Osteoblast (primary cell): ENCODE results near the gene SNAPC4. TPM values are rescaled to one million over a fixed set of nuclear protein-coding genes. Genes with fewer than 3 reads are reported as not detected.

Source experiments
- DNase-seq: peaks from one replicate; pipeline ENCODE4 v3.0.0; 2011; ENCODE audit warnings: low spot score, mixed read lengths; ENCODE audit not compliant: insufficient read length; ENCODE audit errors: missing footprints
- H2AFZ ChIP-seq: 2 replicates; pipeline ENCODE4 v1.6.0; 2011; ENCODE audit warnings: mild to moderate bottlenecking, low read length
- H3K27ac ChIP-seq: 2 replicates; pipeline ENCODE4 v1.5.1; 2011; ENCODE audit warnings: mild to moderate bottlenecking, low read depth, low read length, moderate library complexity
- H3K27me3 ChIP-seq: 2 replicates; pipeline ENCODE4 v1.6.0; 2012; ENCODE audit warnings: mild to moderate bottlenecking, control low read depth, inconsistent platforms, low read length, moderate library complexity; ENCODE audit not compliant: insufficient read depth
- H3K36me3 ChIP-seq: 2 replicates; pipeline ENCODE4 v1.5.1; 2011; ENCODE audit warnings: mild to moderate bottlenecking, low read length, control low read depth, moderate library complexity; ENCODE audit not compliant: insufficient read depth
- H3K4me1 ChIP-seq: 2 replicates; pipeline ENCODE4 v1.5.1; 2011; ENCODE audit warnings: mild to moderate bottlenecking, low read length, control low read depth, moderate library complexity; ENCODE audit not compliant: insufficient read depth
- H3K4me2 ChIP-seq: 2 replicates; pipeline ENCODE4 v1.6.0; 2011; ENCODE audit warnings: mild to moderate bottlenecking, low read length; ENCODE audit not compliant: insufficient read depth
- H3K4me3 ChIP-seq: fragments of 200-600 bp; sonication (generic); 3 replicates; pipeline ENCODE4 v1.5.1; 2012; ENCODE audit warnings: mild to moderate bottlenecking, low read length, inconsistent platforms; ENCODE audit not compliant: insufficient read depth
- H3K79me2 ChIP-seq: 2 replicates; pipeline ENCODE4 v1.6.0; 2012; ENCODE audit warnings: mild to moderate bottlenecking, low read length, control low read depth, inconsistent platforms; ENCODE audit not compliant: insufficient read depth
- H3K9me3 ChIP-seq: 2 replicates; pipeline ENCODE4 v1.5.1; 2011; ENCODE audit warnings: low read depth, low read length, control low read depth
- H4K20me1 ChIP-seq: 2 replicates; pipeline ENCODE4 v1.6.0; 2012; ENCODE audit warnings: mild to moderate bottlenecking, low read length, control low read depth; ENCODE audit not compliant: insufficient read depth
- total RNA-seq: library from RNA; depleted of rRNA; stranded (reverse); fragments of >200 nt; gene quantifications from 2 replicates; pipeline ENCODE4 v1.2.3, GENCODE V29; 2012
- TF ChIP-seq, protein P1 (sequence below): IDR thresholded peaks from 2 replicates; pipeline ENCODE4 v1.5.1; 2011; ENCODE audit warnings: mild to moderate bottlenecking, low read depth, low read length, moderate library complexity; ENCODE audit errors: extremely low read depth

Gene SNAPC4
- total RNA-seq, 1 donor = 9.0 TPM

DNA sequence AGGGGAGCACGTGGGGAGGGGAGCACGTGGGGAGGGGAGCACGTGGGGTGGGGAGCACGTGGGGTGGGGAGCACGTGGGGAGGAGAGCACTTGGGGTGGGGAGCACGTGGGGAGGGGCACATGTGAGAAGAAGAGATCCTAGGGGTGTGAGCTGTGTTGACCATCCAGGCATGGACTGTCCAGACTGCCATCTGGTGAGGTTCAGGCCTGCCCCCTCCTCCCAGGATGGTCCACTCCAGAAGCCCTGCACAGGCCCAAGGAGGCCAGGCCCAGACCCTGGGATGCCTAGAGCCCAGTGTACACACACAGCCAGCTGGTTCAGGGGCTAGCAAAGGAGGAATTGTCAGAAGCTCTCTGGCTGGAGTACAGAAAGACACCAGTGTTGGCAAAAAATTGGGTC lies 2.3 kb downstream of the SNAPC4 start:
- peaks cover 21% of the 10 kb centered on the region for H4K20me1 ChIP-seq
- no peak overlapping the region for H3K4me3 ChIP-seq
- no peak for DNase-seq
- peaks cover 14% of the 10 kb centered on the region for H3K4me1 ChIP-seq
- TF ChIP-seq, protein P1, sequence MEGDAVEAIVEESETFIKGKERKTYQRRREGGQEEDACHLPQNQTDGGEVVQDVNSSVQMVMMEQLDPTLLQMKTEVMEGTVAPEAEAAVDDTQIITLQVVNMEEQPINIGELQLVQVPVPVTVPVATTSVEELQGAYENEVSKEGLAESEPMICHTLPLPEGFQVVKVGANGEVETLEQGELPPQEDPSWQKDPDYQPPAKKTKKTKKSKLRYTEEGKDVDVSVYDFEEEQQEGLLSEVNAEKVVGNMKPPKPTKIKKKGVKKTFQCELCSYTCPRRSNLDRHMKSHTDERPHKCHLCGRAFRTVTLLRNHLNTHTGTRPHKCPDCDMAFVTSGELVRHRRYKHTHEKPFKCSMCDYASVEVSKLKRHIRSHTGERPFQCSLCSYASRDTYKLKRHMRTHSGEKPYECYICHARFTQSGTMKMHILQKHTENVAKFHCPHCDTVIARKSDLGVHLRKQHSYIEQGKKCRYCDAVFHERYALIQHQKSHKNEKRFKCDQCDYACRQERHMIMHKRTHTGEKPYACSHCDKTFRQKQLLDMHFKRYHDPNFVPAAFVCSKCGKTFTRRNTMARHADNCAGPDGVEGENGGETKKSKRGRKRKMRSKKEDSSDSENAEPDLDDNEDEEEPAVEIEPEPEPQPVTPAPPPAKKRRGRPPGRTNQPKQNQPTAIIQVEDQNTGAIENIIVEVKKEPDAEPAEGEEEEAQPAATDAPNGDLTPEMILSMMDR = no peak
- no peak overlapping the region for H3K4me2 ChIP-seq
- H2AFZ ChIP-seq = no peak overlapping the region
- H3K79me2 ChIP-seq = peaks cover 33% of the 10 kb centered on the region
- no peaks in the 10 kb centered on the region for H3K27me3 ChIP-seq
- H3K9me3 ChIP-seq = no peaks in the 10 kb centered on the region
- H3K27ac ChIP-seq = no peak overlapping the region
- peaks cover 59% of the 10 kb centered on the region for H3K36me3 ChIP-seq

DNA sequence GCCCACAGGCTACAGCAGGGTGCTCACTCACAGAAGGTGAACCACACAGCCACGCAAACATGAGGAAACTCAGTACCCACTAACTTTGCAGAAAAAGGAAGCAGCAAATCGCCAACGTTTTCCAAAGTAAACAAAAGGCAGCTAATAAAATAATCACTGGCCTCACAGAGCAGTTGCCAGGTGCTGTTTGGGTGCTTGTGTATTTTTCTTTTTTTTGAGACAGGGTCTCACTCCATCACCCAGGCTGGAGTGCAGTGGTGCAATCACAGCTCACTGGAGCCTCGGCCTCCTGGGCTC lies 3.8 kb downstream of the SNAPC4 start:
- Histone ChIP-seq H3K27ac (no peak overlapping the region), H3K4me1 (peaks cover 14% of the 10 kb centered on the region), H3K36me3 (peaks cover 59% of the 10 kb centered on the region), H3K79me2 (peaks cover 33% of the 10 kb centered on the region), H3K9me3 (no peaks in the 10 kb centered on the region), H4K20me1 (peaks cover 21% of the 10 kb centered on the region), H3K4me2 (no peak overlapping the region), H3K4me3 (no peak overlapping the region), H2AFZ (no peak overlapping the region), H3K27me3 (no peaks in the 10 kb centered on the region)
- DNase-seq = no peak
- TF ChIP-seq, protein P1 = no peak

DNA sequence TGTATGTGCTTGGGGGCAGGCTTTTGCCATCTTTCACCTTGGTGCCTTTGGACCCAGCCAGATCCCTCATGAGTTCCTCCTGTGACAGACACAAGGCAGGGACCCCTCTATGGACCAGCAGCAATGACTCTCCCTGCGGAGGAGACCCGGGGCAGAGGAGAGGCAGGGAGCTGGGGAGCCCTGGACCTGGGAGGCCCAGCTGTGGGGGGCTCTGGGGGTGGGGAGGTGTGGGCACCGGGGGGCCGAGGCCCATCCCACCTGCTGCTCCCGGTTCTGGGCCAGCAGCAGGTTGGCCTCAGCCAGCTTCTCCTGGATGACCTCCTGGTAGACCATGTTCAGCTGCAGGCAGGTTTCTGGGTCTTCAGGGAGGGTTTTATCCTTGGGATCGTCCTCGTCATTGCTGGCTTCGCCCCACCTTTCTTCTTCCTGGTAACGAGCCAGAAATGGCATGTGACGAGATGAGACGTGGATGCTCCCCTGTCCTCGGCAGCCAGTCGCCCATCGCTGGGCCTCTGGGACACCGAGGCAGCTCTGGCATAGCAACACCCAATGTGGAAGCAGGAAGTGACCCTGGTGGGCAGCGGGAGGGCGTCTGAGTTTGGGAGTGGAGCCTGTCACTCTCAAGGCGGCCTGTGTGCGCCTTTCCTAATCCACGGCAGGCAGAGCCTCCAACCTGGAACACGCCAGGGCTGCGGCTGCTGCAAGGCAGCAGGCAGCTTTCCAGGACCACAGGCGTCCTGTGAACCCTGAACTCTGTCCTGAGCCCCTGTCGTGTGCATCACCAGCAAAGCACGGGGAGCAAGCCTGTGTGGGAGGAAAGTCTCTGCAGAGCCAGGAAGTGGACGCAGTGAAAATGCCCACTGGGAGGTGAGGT lies 4.4 kb downstream of the SNAPC4 start:
- TF ChIP-seq, protein P1 = no peak
- H3K9me3 ChIP-seq = no peaks in the 10 kb centered on the region
- H3K79me2 ChIP-seq = peaks cover 33% of the 10 kb centered on the region
- no peak overlapping the region for H3K4me2 ChIP-seq
- H2AFZ ChIP-seq = no peak overlapping the region
- H3K27me3 ChIP-seq = no peaks in the 10 kb centered on the region
- H3K4me1 ChIP-seq = peaks cover 12% of the 10 kb centered on the region
- no peak for DNase-seq
- H3K27ac ChIP-seq = no peak overlapping the region
- no peak overlapping the region for H3K4me3 ChIP-seq
- peaks cover 21% of the 10 kb centered on the region for H4K20me1 ChIP-seq
- H3K36me3 ChIP-seq = peaks cover 63% of the 10 kb centered on the region

DNA sequence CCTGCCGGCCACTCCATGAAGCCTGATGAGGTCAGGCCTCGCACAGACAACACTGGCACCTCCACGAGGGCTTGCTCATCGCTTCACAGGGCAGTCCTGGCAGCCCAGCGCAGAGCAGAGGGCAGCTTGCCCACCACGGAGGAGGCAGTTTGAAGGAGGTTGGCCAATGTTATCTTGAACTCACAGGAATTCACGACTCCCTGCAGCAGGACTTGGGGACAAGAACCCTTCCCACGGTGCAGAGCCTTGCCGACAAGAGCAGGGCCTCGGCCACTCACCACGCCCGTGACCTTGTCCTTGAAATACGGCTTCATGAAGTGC lies 5.0 kb downstream of the SNAPC4 start:
- Histone ChIP-seq H3K4me3 (no peak overlapping the region), H3K27ac (no peak overlapping the region), H3K79me2 (peaks cover 33% of the 10 kb centered on the region), H3K4me1 (peaks cover 7% of the 10 kb centered on the region), H3K36me3 (peaks cover 66% of the 10 kb centered on the region), H3K4me2 (no peak overlapping the region), H3K27me3 (no peaks in the 10 kb centered on the region), H2AFZ (no peak overlapping the region), H4K20me1 (peaks cover 21% of the 10 kb centered on the region), H3K9me3 (no peaks in the 10 kb centered on the region)
- no peak for DNase-seq
- TF ChIP-seq, protein P1 = no peak
